Peyer's patch (tissue), 4 donors: ENCODE results near the gene SAV1.

ENCODE experiments used
- CTCF ChIP-seq, 6 experiments: fragments of 450-650 bp in 4 of 6; fragments of 200-600 bp in 2 of 6; sonication (generic) in 1 of 6; IDR thresholded peaks; one replicate each; pipeline ENCODE4 v1.5.1; 2017 to 2019; ENCODE audit warnings: antibody characterized with exemption in 6 of 6, mild to moderate bottlenecking in 3 of 6, moderate library complexity in 1 of 6
- POLR2A ChIP-seq, 2 donors: fragments of 450-650 bp; IDR thresholded peaks; one replicate each; pipeline ENCODE4 v1.5.1; 2017; ENCODE audit warnings: antibody characterized with exemption in 2 of 2, mild to moderate bottlenecking in 2 of 2, moderate library complexity in 2 of 2

GRCh38 chr14:50679674-50680073, 11.6 kb upstream of the SAV1 start:
- TF ChIP-seq CTCF (IDR thresholded peaks at IDR 0.05) (no peak), POLR2A (IDR thresholded peaks at IDR 0.05) (no peak)
